PC-3 (cell line): Measurements from ENCODE around the gene JHY.

Source experiments
- CTCF ChIP-seq: fragments of 300-600 bp; sonication (generic); conservative IDR thresholded peaks from 2 replicates; pipeline ENCODE4 v1.5.1; 2017; ENCODE audit warnings: antibody characterized with exemption, low read depth, mild to moderate bottlenecking, low read length
- EZH2 ChIP-seq: fragments of 300-600 bp; sonication (generic); IDR thresholded peaks from one replicate; pipeline ENCODE4 v1.6.1; 2017; ENCODE audit warnings: antibody characterized with exemption, mild to moderate bottlenecking, low read length; ENCODE audit not compliant: unreplicated experiment

GRCh38 chr11:122998727-122999366, 116.3 kb downstream of the JHY start:
- TF ChIP-seq CTCF (no peak), EZH2 (no peak)
